Measurements from ENCODE around the gene FZR1. TPM values are rescaled to one million over a fixed set of nuclear protein-coding genes. Genes with fewer than 3 reads are reported as not detected.

FZR1 gene
- total and polyA plus RNA-seq, 9 of the 15 experiments (the other 6 are each of a cell fraction or from before 2014, with no cell fraction given) = 0.18 to 48.0 (median 22.2) TPM

DNA sequence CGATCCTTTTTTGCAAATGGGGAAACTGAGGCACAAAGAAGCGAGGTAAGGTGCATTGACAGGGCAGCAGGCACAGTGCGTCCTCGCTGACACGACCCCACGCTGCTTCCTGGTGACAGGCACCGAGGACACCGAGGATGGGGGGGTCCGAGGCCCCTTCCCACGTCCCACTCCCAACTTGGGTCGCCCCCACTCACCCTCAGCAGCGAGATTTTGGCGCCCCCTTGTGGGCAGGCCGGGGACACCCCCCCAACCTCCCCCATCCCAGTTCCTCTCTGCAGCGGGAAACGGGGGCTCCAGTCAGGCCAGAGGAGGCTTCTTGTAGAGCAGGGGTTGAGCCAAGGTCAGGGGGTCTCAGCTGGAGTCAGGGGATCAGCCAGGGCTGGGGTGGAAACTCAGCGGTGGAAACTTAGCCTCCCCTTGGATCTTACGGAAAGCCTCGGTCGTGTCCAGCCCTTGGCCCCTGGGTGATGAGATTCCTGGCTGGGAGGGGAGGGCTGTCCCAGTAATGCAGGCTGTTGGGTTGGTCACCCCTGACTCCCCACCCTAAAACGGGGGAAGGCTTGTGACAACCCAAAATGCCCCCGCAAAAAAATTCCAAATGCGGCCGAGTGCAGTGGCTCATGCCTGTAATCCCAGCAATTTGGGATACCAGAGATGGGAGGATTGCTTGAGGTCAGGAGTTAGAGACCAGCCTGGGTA lies 34.0 kb upstream of the FZR1 start (continued):
- peak; percentile 15 for TF ChIP-seq PHF20 (IDR thresholded peaks at IDR 0.05; ENCODE audit: partially characterized antibody)
- peak in 1 of 2 experiments; percentile 32; a peak in 1 of 4 replicates for TF ChIP-seq HDAC1 (IDR thresholded peaks at IDR 0.05)
- TF ChIP-seq, protein P1, sequence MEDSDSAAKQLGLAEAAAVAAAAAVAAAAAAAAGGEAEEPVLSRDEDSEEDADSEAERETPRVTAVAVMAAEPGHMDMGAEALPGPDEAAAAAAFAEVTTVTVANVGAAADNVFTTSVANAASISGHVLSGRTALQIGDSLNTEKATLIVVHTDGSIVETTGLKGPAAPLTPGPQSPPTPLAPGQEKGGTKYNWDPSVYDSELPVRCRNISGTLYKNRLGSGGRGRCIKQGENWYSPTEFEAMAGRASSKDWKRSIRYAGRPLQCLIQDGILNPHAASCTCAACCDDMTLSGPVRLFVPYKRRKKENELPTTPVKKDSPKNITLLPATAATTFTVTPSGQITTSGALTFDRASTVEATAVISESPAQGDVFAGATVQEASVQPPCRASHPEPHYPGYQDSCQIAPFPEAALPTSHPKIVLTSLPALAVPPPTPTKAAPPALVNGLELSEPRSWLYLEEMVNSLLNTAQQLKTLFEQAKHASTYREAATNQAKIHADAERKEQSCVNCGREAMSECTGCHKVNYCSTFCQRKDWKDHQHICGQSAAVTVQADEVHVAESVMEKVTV (CRISPR knock-in tag; IDR thresholded peaks at IDR 0.05) = 0 out of 2 replicates have a peak, but pooled peaks have one; percentile 10
- 0 out of 2 replicates have a peak, but pooled peaks have one; percentile 14 for TF ChIP-seq TCF7 (IDR thresholded peaks at IDR 0.05; ENCODE audit: borderline replicate concordance)
- peak; percentile 56 for TF ChIP-seq EGR1 (conservative IDR thresholded peaks at IDR 0.05)
- TF ChIP-seq CC2D1A (IDR thresholded peaks at IDR 0.05) = peak; percentile 60; the same call in 1 of the 2 replicates
- TF ChIP-seq, protein P2, sequence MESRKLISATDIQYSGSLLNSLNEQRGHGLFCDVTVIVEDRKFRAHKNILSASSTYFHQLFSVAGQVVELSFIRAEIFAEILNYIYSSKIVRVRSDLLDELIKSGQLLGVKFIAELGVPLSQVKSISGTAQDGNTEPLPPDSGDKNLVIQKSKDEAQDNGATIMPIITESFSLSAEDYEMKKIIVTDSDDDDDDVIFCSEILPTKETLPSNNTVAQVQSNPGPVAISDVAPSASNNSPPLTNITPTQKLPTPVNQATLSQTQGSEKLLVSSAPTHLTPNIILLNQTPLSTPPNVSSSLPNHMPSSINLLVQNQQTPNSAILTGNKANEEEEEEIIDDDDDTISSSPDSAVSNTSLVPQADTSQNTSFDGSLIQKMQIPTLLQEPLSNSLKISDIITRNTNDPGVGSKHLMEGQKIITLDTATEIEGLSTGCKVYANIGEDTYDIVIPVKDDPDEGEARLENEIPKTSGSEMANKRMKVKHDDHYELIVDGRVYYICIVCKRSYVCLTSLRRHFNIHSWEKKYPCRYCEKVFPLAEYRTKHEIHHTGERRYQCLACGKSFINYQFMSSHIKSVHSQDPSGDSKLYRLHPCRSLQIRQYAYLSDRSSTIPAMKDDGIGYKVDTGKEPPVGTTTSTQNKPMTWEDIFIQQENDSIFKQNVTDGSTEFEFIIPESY (CRISPR knock-in tag; IDR thresholded peaks at IDR 0.05) = no peak
- TF ChIP-seq BCOR (IDR thresholded peaks at IDR 0.05) = peak; percentile 98
- 0 out of 2 replicates have a peak, but pooled peaks have one; percentile 48 for TF ChIP-seq CBX1 (IDR thresholded peaks at IDR 0.05; ENCODE audit: low read depth)
- no peak for TF ChIP-seq HOXB6 (CRISPR knock-in tag; IDR thresholded peaks at IDR 0.05; ENCODE audit: borderline replicate concordance)
- peak; percentile 63; a peak in 2 of 4 replicates for TF ChIP-seq MAZ (CRISPR knock-in tag; conservative IDR thresholded peaks at IDR 0.05 in 1 of 2, IDR thresholded peaks at IDR 0.05 in 1 of 2)
- TF ChIP-seq FOXP1 (CRISPR knock-in tag; IDR thresholded peaks at IDR 0.05) = no peak
- TF ChIP-seq, protein P3, sequence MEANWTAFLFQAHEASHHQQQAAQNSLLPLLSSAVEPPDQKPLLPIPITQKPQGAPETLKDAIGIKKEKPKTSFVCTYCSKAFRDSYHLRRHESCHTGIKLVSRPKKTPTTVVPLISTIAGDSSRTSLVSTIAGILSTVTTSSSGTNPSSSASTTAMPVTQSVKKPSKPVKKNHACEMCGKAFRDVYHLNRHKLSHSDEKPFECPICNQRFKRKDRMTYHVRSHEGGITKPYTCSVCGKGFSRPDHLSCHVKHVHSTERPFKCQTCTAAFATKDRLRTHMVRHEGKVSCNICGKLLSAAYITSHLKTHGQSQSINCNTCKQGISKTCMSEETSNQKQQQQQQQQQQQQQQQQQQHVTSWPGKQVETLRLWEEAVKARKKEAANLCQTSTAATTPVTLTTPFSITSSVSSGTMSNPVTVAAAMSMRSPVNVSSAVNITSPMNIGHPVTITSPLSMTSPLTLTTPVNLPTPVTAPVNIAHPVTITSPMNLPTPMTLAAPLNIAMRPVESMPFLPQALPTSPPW (CRISPR knock-in tag; IDR thresholded peaks at IDR 0.05) = peak; percentile 67
- TF ChIP-seq, protein P4, sequence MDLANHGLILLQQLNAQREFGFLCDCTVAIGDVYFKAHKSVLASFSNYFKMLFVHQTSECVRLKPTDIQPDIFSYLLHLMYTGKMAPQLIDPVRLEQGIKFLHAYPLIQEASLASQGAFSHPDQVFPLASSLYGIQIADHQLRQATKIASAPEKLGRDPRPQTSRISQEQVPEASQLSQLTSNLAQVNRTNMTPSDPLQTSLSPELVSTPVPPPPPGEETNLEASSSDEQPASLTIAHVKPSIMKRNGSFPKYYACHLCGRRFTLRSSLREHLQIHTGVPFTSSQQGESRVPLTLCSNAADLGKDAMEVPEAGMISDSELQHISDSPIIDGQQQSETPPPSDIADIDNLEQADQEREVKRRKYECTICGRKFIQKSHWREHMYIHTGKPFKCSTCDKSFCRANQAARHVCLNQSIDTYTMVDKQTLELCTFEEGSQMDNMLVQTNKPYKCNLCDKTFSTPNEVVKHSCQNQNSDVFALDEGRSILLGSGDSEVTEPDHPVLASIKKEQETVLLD (IDR thresholded peaks at IDR 0.05) = peak; percentile 52; the same call in 1 of the 2 replicates
- peak; percentile 71; the same call in 1 of the 2 replicates for TF ChIP-seq ARID2 (IDR thresholded peaks at IDR 0.05)
- TF ChIP-seq TCF7L2 (IDR thresholded peaks at IDR 0.05; ENCODE audit: low read depth, low read length) = no peak
- TF ChIP-seq STAG1 (CRISPR knock-in tag; IDR thresholded peaks at IDR 0.05; ENCODE audit: borderline replicate concordance) = peak; percentile 87; the same call in 1 of the 2 replicates
- TF ChIP-seq ZBTB7A (IDR thresholded peaks at IDR 0.05; ENCODE audit: borderline replicate concordance, control insufficient read depth, low read depth, low read length) = peak; percentile 95
- peak; percentile 78 for TF ChIP-seq SMC3 (conservative IDR thresholded peaks at IDR 0.05; ENCODE audit: insufficient read depth, low read depth, low read length)
- TF ChIP-seq, protein P5, sequence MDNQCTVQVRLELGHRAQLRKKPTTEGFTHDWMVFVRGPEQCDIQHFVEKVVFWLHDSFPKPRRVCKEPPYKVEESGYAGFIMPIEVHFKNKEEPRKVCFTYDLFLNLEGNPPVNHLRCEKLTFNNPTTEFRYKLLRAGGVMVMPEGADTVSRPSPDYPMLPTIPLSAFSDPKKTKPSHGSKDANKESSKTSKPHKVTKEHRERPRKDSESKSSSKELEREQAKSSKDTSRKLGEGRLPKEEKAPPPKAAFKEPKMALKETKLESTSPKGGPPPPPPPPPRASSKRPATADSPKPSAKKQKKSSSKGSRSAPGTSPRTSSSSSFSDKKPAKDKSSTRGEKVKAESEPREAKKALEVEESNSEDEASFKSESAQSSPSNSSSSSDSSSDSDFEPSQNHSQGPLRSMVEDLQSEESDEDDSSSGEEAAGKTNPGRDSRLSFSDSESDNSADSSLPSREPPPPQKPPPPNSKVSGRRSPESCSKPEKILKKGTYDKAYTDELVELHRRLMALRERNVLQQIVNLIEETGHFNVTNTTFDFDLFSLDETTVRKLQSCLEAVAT (IDR thresholded peaks at IDR 0.05) = no peak
